WERI-Rb-1 (cell line): Measurements from ENCODE around the gene LARP4B.

Experiments used
- DNase-seq: peaks from one replicate; pipeline ENCODE4 v3.0.0-alpha.2; 2020
- H3K27ac ChIP-seq: fragments of 250-450 bp; sonication (Bioruptor Pico); 2 replicates; pipeline ENCODE4 v1.5.1; 2020; ENCODE audit warnings: mild to moderate bottlenecking, moderate library complexity
- H3K27me3 ChIP-seq: fragments of 250-450 bp; sonication (Bioruptor Pico); 2 replicates; pipeline ENCODE4 v1.5.1; 2021; ENCODE audit warnings: mild to moderate bottlenecking, low read depth, moderate library complexity; ENCODE audit not compliant: insufficient read depth, severe bottlenecking
- H3K36me3 ChIP-seq: fragments of 250-450 bp; sonication (Bioruptor Pico); 2 replicates; pipeline ENCODE4 v1.5.1; 2020; ENCODE audit warnings: mild to moderate bottlenecking, moderate library complexity
- H3K4me3 ChIP-seq: 2 replicates; pipeline ENCODE4 v1.5.1; 2011; ENCODE audit warnings: low read depth, mild to moderate bottlenecking, control low read depth, low read length
- H3K9me3 ChIP-seq: fragments of 250-450 bp; sonication (Bioruptor Pico); 2 replicates; pipeline ENCODE4 v1.5.1; 2021; ENCODE audit warnings: mild to moderate bottlenecking, moderate library complexity; ENCODE audit not compliant: severe bottlenecking
- TF ChIP-seq, protein P1 (sequence below): IDR thresholded peaks from 2 replicates; pipeline ENCODE4 v1.5.1; 2011; ENCODE audit warnings: low read depth, mild to moderate bottlenecking, control low read depth, inconsistent platforms, low read length

LARP4B gene

GRCh38 chr10:955127-955819 lies 23.8 kb upstream of the LARP4B start:
- Histone ChIP-seq H3K36me3 (no peaks in the 10 kb centered on the region), H3K4me3 (no peak overlapping the region), H3K27me3 (no peaks in the 10 kb centered on the region), H3K9me3 (no peaks in the 10 kb centered on the region), H3K27ac (no peak overlapping the region)
- peak; percentile 15 for DNase-seq
- TF ChIP-seq, protein P1, sequence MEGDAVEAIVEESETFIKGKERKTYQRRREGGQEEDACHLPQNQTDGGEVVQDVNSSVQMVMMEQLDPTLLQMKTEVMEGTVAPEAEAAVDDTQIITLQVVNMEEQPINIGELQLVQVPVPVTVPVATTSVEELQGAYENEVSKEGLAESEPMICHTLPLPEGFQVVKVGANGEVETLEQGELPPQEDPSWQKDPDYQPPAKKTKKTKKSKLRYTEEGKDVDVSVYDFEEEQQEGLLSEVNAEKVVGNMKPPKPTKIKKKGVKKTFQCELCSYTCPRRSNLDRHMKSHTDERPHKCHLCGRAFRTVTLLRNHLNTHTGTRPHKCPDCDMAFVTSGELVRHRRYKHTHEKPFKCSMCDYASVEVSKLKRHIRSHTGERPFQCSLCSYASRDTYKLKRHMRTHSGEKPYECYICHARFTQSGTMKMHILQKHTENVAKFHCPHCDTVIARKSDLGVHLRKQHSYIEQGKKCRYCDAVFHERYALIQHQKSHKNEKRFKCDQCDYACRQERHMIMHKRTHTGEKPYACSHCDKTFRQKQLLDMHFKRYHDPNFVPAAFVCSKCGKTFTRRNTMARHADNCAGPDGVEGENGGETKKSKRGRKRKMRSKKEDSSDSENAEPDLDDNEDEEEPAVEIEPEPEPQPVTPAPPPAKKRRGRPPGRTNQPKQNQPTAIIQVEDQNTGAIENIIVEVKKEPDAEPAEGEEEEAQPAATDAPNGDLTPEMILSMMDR, result no peak

DNA sequence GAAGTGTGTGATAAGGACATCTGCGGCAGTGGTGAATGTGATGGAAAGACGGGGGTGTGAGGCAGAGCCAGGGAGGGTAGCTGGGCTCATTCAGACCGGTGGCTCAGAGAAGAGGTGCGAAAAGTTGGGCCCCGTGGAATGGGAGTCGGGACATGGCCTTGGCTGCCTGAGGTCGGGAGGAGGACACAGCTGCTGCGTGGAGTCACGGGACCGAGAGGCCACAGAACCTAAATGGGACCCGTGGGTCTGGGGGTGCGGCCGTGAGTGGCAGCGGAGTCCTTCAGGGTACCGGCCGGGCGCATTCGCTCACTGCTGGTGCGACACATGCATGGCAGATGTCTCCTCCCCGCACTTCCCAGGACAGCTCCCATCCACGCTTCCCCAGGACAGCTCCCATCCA lies 22.9 kb upstream of the LARP4B start:
- DNase-seq, result no peak
- Histone ChIP-seq H3K27ac (no peak overlapping the region), H3K9me3 (no peaks in the 10 kb centered on the region), H3K36me3 (no peaks in the 10 kb centered on the region), H3K4me3 (no peak overlapping the region), H3K27me3 (no peaks in the 10 kb centered on the region)
- TF ChIP-seq, protein P1, result no peak

DNA sequence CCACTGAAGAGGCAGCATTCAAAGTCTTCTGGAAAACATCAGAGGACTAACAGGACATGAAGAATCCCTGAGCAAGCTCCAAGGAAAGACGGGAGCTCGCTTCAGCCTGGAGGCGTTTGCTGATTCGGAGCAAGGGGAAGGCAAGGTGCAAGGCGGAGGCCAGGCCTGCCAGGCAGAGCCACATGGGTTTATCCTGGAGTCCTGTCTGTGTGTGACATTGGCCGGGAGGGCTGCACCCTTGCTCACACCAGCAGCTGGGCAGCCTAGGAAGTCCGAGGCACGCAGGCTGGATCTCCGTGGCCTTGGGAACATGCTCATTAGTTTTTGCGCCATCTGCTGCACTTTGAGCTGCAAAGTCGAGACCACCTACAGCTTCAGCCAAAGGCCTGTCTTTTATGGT lies 22.3 kb upstream of the LARP4B start:
- no peaks in the 10 kb centered on the region for H3K9me3 ChIP-seq
- TF ChIP-seq, protein P1, result no peak
- no peak overlapping the region for H3K4me3 ChIP-seq
- H3K27ac ChIP-seq, result no peak overlapping the region
- no peaks in the 10 kb centered on the region for H3K36me3 ChIP-seq
- no peak for DNase-seq
- H3K27me3 ChIP-seq, result no peaks in the 10 kb centered on the region

DNA sequence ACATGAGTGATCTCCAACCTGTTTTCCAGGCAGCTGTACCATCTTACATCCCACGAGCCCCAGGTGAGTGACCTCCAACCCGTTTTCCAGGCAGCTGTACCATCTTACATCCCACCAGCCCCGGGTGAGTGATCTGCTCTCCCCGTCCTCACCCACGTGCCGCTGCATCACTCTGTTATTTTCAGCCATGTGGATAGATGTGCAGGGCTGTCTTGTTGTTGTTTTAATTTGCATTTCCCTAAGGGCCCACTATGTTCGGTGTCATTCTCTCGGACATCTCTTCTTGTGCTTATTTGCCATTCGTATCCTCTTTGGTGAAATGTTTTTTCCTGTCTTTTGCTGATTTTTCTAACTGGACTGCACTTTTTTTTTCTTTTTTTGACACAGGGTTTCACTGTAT lies 17.9 kb upstream of the LARP4B start:
- TF ChIP-seq, protein P1, result no peak
- DNase-seq, result no peak
- Histone ChIP-seq H3K9me3 (no peaks in the 10 kb centered on the region), H3K36me3 (no peaks in the 10 kb centered on the region), H3K27ac (no peak overlapping the region), H3K4me3 (no peak overlapping the region), H3K27me3 (no peaks in the 10 kb centered on the region)

DNA sequence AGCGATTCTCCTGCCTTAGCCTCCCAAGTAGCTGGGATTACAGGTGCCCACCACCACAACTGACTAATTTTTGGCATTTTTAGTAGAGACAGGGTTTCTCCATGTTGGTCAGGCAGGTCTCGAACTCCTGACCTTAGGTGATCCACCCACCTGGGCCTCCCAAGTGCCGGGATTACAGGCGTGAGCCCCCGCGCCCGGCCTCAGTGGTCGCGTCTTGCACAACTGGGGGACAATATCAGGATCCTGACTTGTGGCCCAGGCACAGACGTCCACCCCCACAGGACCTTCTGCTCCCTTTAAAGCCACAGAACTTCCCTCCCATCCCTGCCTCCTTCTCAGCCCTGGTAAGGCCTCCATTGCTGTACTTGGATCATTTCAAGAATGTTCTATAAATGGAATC lies 16.8 kb upstream of the LARP4B start:
- Histone ChIP-seq H3K27me3 (no peaks in the 10 kb centered on the region), H3K27ac (no peak overlapping the region), H3K9me3 (no peaks in the 10 kb centered on the region), H3K4me3 (no peak overlapping the region), H3K36me3 (no peaks in the 10 kb centered on the region)
- TF ChIP-seq, protein P1, result no peak
- DNase-seq, result no peak

GRCh38 chr10:947881-948280 lies 16.4 kb upstream of the LARP4B start:
- TF ChIP-seq, protein P1, result no peak
- H3K4me3 ChIP-seq, result no peak overlapping the region
- no peaks in the 10 kb centered on the region for H3K36me3 ChIP-seq
- H3K27me3 ChIP-seq, result no peaks in the 10 kb centered on the region
- no peaks in the 10 kb centered on the region for H3K9me3 ChIP-seq
- no peak for DNase-seq
- no peak overlapping the region for H3K27ac ChIP-seq
